Peyer's patch (tissue), 4 donors: ENCODE results near the gene NRK. TPM values are rescaled to one million over a fixed set of nuclear protein-coding genes. Genes with fewer than 3 reads are reported as not detected.

ENCODE experiments used
- DNase-seq, 3 donors: peaks; one replicate each; pipeline ENCODE4 v3.0.0-alpha.2; 2017 to 2019
- H3K27ac ChIP-seq, 4 donors: fragments of 200-600 bp; sonication (generic); one replicate each; pipeline ENCODE4 v1.5.1; 2016 to 2019
- H3K27me3 ChIP-seq, 2 donors: fragments of 200-600 bp; sonication (generic); one replicate each; pipeline ENCODE4 v1.5.1; 2019
- H3K36me3 ChIP-seq, 3 donors: fragments of 200-600 bp; sonication (generic); one replicate each; pipeline ENCODE4 v1.5.1; 2016 to 2019
- H3K4me1 ChIP-seq, 4 donors: fragments of 200-600 bp; sonication (generic); one replicate each; pipeline ENCODE4 v1.5.1; 2016 to 2019
- H3K4me3 ChIP-seq, 4 donors: fragments of 200-600 bp; sonication (generic); 1 replicate in 3 of 4; 2 replicates in 1 of 4; pipeline ENCODE4 v1.5.1; 2016 to 2019; ENCODE audit warnings: mild to moderate bottlenecking in 1 of 4
- H3K9me3 ChIP-seq, 4 donors: fragments of 200-600 bp; sonication (generic); one replicate each; pipeline ENCODE4 v1.5.1; 2016 to 2019; ENCODE audit warnings: mild to moderate bottlenecking in 1 of 4
- POLR2A ChIP-seq, 2 donors: fragments of 450-650 bp; IDR thresholded peaks; one replicate each; pipeline ENCODE4 v1.5.1; 2017; ENCODE audit warnings: antibody characterized with exemption in 2 of 2, mild to moderate bottlenecking in 2 of 2, moderate library complexity in 2 of 2
- total RNA-seq, 4 donors: library from RNA; depleted of rRNA; stranded (reverse); fragments of >200 nt; gene quantifications; one replicate each; pipeline ENCODE4 v1.1.0, GENCODE V29; 2016
- TF ChIP-seq, protein P1 (sequence below), 6 experiments: fragments of 450-650 bp in 4 of 6; fragments of 200-600 bp in 2 of 6; sonication (generic) in 1 of 6; IDR thresholded peaks; one replicate each; pipeline ENCODE4 v1.5.1; 2017 to 2019; ENCODE audit warnings: antibody characterized with exemption in 6 of 6, mild to moderate bottlenecking in 3 of 6, moderate library complexity in 1 of 6

NRK gene
- total RNA-seq, 4 donors from 2014 or later: 0.53 to 1.7 TPM; not detected in 2

DNA sequence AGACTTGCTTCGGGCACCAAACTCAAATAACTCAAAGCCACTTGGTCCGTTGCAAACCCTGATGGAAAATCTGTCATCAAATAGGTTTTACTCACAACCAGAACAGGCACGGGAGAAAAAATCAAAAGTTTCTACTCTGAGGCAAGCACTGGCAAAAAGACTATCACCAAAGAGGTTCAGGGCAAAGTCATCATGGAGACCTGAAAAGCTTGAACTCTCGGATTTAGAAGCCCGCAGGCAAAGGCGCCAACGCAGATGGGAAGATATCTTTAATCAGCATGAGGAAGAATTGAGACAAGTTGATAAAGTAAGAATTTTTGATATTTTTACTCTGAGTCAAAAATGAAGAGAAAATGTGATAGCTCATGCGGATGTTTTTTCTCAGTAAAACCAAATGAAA, 87.2 kb downstream of the NRK start:
- no peak for DNase-seq
- H3K27ac ChIP-seq: no peak overlapping the region
- TF ChIP-seq POLR2A (IDR thresholded peaks at IDR 0.05): no peak
- TF ChIP-seq, protein P1, sequence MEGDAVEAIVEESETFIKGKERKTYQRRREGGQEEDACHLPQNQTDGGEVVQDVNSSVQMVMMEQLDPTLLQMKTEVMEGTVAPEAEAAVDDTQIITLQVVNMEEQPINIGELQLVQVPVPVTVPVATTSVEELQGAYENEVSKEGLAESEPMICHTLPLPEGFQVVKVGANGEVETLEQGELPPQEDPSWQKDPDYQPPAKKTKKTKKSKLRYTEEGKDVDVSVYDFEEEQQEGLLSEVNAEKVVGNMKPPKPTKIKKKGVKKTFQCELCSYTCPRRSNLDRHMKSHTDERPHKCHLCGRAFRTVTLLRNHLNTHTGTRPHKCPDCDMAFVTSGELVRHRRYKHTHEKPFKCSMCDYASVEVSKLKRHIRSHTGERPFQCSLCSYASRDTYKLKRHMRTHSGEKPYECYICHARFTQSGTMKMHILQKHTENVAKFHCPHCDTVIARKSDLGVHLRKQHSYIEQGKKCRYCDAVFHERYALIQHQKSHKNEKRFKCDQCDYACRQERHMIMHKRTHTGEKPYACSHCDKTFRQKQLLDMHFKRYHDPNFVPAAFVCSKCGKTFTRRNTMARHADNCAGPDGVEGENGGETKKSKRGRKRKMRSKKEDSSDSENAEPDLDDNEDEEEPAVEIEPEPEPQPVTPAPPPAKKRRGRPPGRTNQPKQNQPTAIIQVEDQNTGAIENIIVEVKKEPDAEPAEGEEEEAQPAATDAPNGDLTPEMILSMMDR (IDR thresholded peaks at IDR 0.05): no peak
- H3K9me3 ChIP-seq: no peaks in the 10 kb centered on the region
- no peaks in the 10 kb centered on the region for H3K27me3 ChIP-seq
- no peaks in the 10 kb centered on the region for H3K36me3 ChIP-seq
- H3K4me3 ChIP-seq: no peak overlapping the region
- no peaks in the 10 kb centered on the region for H3K4me1 ChIP-seq

DNA sequence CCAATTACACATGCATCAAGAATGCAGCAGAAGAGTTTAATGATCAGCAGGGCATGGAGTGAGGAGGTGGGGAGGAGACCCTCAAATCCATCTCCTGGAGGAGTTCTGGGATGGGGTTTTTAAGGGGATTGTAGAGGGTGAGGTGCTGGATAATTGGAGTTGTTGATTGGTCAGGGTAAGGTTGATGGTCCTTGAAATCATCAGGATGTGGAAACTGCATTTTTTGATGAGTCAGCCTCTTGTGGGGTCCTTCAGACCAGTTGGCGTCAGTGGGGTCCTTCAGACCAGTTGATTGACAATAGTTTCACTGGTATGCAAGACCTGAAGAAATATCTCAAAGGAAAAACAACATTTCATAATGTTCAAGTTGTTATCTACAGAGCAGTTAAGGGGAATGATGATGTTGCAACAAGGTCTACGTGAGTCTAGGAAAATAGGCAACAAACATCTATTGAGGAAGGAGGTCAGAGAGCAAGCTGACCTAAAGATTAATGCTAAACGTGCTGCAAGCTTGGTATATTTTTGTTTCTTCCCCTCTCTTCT, 88.3 kb downstream of the NRK start:
- TF ChIP-seq, protein P1 (IDR thresholded peaks at IDR 0.05): no peak
- no peak for TF ChIP-seq POLR2A (IDR thresholded peaks at IDR 0.05)
- Histone ChIP-seq H3K27me3 (no peaks in the 10 kb centered on the region), H3K4me3 (no peak overlapping the region), H3K4me1 (no peaks in the 10 kb centered on the region), H3K27ac (no peak overlapping the region), H3K36me3 (no peaks in the 10 kb centered on the region), H3K9me3 (no peaks in the 10 kb centered on the region)
- no peak for DNase-seq

DNA sequence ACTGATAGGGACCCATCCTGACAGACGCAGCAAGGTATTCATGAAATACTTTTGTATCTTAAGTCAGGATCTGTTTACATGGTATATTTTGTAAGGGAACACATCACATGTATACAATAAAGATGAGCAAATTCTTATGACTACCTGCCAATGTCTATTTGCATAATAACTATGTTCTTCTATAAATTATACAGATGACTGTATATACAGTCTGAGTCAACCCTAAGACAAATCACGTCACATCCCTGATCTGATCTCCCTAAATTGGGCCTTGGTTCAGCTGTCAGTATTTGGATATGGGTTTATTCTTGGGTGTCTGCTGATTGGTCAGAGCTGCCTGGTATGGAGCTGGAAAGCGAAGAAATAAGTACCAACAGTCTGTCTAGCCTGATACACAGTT, 122.9 kb downstream of the NRK start:
- DNase-seq: no peak
- Histone ChIP-seq H3K27ac (no peak overlapping the region), H3K27me3 (no peaks in the 10 kb centered on the region), H3K9me3 (no peaks in the 10 kb centered on the region), H3K4me1 (no peaks in the 10 kb centered on the region), H3K36me3 (no peaks in the 10 kb centered on the region), H3K4me3 (no peak overlapping the region)
- TF ChIP-seq, protein P1 (IDR thresholded peaks at IDR 0.05): no peak
- no peak for TF ChIP-seq POLR2A (IDR thresholded peaks at IDR 0.05)

DNA sequence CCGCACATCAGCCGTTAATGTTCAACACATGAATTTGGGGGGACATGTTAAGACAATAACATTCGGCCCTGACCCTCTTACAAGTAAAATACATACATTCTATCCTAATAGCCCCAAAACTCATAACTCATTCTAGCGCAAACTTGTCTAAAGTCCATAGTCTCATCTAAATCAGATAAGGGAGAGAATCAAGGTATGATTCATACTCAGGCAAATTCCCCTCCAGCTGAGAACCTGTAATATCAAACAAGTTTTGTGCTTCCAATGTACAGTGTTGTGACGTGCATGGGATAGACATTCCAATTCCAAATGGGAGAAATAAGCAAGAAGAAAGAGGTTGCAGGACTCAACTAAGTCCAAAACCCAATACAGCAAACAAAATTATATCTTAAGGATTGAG, 147.1 kb downstream of the NRK start:
- Histone ChIP-seq H3K4me3 (no peak overlapping the region), H3K9me3 (no peaks in the 10 kb centered on the region), H3K27me3 (no peaks in the 10 kb centered on the region), H3K4me1 (no peaks in the 10 kb centered on the region), H3K27ac (no peak overlapping the region), H3K36me3 (no peaks in the 10 kb centered on the region)
- DNase-seq: no peak
- TF ChIP-seq, protein P1 (IDR thresholded peaks at IDR 0.05): no peak

DNA sequence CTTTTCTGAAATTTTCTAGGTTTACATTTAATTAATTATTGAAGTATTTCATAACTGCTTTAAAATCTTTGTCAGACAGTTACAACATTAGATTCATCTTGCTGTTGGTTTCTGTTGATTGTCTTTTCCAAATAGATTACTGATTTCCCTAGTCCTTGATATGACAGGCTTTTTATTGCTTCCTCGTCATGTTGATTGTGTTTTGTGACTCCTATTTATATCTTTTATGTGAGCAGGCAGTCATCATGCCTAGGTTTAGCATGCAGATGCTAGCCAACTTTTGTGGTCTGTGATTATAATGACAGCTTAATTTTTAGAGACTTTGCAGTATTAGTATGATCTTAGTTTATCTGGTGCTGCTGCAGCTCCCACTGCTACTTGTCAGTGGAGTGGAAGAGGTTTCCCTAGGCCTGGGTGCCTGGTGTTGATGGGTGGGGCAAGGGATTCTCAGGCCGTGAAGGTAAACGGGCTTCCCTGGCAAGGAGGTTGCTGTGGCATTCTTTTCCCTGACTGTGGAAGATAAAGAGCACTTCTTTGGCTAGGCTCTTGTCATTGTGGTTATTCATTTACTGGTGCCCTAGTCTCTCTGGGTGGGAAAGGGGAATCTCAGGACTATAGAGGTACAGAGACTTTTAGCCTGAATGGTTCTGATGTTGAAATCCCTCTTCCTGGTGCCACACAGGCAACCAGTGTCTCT, 150.5 kb downstream of the NRK start:
- H3K36me3 ChIP-seq: no peaks in the 10 kb centered on the region
- H3K27me3 ChIP-seq: no peaks in the 10 kb centered on the region
- no peaks in the 10 kb centered on the region for H3K9me3 ChIP-seq
- H3K4me1 ChIP-seq: no peaks in the 10 kb centered on the region
- TF ChIP-seq, protein P1 (IDR thresholded peaks at IDR 0.05): no peak
- TF ChIP-seq POLR2A (IDR thresholded peaks at IDR 0.05): no peak
- peak overlapping the region in 1 of 4 donors; percentile 53 for H3K27ac ChIP-seq
- no peak for DNase-seq
- no peak overlapping the region for H3K4me3 ChIP-seq
